Activated T-helper 9 cell treated with anti-CD3 and anti-CD28 coated beads, Interleukin-2, amount 50 U/mL, for 16 hours (primary cell): ENCODE data around the gene NT5DC1.
A peak's percentile ranks its signal among the peaks of the same experiment; 100 is the strongest.
"Not testable (repeated sequence)": the region's sequence is repeated elsewhere in the genome, so short reads cannot be mapped to it uniquely, and the experiment has no call there.

Experiments used
- DNase-seq: peaks from one replicate; pipeline ENCODE4 v3.0.0-alpha.2; 2020; ENCODE audit warnings: low read depth

The NT5DC1 gene

DNA sequence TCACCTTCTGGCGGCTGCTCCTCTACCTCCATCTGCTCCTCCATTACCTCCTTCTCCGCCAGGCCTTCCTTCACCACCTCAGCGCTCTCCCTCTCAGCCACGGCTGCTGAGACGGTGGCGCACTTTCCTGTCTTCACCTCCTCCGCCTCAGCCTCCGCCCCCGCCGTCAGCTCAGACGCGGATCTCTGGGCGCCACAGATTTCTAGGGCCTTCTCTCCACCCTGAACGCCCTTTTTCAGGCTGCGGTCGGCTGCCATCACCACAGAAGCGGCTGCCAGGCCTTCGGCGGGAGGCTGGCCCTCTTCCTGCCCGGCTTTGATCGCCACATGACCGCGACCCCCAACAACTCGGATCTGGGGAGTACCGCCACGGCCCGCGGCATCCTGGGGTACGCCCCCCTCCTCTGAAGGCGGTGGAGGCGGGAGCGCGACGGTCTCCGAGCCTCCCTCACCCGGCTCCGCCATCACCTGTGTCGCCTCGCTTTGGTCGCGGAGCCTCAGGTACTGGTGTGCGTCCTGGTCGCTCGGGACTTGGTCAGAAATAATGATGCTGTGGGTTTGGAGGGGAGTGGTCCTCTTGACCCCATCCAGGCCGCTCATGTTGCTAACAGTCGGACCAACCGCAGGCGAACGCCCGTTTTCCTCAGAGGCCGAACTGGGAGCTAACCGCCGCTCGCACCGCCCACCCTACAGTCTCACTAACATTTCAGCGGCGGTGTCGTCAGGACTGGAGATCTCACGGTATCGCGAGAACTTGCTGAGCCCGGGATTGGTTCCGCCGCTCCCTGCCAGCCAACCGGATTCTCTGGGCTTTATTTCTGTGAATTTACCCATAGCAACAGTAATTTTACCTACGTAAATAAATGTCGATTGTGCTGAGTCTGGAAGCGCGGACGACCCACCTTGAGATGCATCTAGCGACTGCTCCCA is 178.8 kb downstream of the NT5DC1 start, which contains the start of gene TSPYL1:
Gene TSPYL1, minus strand, starts transcription at position 699 of the 929 bp plus-strand sequence. Its CDS starts 100 bp downstream, at position 599.
- peak; percentile 89 for DNase-seq

DNA sequence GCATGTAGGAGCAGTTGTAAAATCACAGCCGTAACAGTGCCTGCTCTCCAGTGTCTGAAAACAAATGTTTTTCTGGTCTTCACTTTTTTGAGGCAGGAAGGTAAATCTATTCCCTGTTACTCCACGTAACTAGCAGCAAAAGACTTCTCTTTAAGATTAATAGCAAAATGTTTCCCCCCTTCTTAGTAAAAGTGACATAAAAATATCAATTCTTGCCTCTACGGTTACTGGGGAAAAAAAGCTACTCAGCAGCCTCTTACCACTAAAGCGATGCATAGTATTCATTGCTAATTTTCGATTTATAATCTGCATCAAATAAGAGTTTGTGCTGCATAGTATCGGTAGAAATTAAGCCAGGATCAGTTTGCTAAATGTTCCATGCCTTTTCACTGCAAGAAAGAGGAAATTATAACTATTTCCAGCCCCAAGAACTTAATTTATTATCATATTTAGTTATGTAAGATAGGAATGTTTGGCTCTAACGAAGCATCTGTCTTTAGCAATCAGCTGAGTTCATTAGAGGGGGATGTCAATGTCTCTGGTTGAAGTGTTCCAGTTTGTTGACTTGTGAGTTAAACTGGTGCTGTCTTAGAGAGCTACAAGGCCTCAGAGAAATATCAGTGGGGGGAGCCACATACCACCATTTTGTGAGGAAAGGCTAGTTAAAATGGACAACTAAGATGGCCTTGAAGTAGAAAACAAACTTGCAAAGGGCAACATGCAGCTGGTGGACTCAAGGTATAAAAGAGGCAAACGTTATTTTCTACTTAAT is 179.7 kb downstream of the NT5DC1 start:
- DNase-seq = no peak

DNA sequence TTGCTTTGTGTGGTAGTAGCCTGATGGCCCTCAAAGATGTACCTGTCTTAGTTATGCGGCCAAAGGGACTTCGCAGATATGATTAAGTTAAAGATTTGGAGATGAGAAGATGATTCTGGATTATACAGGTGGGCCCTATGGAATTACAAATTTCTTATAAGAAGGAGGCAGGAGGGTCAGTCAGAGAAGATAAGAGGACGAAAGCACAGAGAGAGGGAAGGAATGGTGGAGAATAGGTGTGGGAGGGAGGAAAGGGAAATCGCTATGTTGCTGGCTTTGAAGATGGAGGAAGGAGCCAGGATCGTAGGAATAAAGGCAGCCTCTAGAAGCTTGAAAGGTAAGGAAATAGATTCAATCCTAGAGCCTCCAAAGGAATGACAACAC is 180.3 kb downstream of the NT5DC1 start:
- DNase-seq = no peak

DNA sequence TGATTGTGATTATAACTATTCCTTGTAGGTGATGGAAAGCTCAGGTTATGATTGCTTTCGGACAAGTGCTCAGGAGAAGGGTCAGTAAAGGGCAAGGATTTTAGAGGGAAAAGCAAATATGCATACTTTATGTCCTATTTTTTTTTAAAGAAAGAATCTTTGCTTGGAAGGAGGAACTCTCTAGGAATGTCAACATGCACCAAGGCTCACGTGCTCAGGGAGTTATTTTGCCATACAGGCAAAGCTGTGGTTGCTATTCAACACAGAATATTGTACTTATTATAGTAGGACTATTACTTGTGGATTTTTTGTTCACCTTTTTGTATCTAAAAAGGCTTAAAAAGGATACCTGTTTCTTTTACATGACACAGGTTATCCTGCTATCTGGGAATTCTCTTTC is 182.0 kb downstream of the NT5DC1 start:
- DNase-seq = no peak

DNA sequence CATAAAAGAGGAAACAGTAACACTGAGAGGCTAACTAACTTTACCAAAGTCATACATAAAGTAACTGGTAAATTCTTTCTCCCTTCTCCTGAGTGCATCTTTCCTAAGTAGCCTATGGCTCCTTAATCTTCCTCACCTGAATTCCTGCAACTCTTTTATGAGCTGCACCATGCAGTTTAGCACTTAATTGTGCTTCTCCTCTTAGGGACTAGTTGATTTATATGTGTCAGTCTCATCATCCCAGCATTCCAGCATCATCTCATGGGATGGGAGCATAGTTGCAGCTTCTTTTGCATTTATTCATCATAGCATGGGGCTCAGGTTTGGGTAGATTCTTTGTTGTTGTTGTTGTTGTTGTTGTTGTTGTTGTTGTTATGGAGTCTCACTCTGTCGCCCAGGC is 182.5 kb downstream of the NT5DC1 start:
- DNase-seq = no peak

DNA sequence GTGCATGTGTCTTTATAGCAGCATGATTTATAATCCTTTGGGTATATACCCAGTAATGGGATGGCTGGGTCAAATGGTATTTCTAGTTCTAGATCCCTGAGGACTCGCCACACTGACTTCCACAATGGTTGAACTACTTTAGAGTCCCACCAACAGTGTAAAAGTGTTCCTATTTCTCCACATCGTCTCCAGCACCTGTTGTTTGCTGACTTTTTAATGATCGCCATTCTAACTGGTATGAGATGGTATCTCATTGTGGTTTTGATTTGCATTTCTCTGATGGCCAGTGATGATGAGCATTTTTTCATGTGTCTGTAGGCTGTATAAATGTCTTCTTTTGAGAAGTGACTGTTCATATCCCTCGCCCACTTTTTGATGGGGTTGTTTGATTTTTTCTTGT is 184.3 kb downstream of the NT5DC1 start:
- DNase-seq = not testable (repeated sequence)

DNA sequence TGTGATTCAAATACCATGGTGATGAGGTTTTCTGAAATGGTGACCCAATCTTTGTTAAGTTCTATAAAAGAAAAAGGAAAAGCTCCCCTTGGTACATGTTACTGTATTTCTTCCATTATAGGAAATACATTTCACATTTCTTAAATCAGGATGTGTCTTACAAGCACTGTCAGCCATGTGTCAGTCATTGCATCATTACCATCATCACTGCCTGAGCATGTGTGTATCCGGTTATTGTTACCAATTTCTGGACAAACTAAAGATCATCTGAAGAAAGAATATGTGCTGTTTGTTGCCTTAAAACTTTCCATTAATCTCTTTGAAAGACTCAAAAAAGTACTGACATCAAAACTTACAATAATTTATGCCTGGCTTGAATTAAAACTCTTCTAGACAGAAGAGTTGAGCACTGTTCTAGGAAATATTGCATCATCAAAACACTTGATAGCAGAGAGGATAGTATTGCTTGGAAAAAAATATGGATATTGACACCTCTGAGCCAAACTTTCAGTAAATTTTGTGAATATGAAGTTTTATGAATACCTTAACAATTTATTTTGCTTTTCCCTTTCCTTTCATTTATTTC is 186.2 kb downstream of the NT5DC1 start:
- DNase-seq = no peak

DNA sequence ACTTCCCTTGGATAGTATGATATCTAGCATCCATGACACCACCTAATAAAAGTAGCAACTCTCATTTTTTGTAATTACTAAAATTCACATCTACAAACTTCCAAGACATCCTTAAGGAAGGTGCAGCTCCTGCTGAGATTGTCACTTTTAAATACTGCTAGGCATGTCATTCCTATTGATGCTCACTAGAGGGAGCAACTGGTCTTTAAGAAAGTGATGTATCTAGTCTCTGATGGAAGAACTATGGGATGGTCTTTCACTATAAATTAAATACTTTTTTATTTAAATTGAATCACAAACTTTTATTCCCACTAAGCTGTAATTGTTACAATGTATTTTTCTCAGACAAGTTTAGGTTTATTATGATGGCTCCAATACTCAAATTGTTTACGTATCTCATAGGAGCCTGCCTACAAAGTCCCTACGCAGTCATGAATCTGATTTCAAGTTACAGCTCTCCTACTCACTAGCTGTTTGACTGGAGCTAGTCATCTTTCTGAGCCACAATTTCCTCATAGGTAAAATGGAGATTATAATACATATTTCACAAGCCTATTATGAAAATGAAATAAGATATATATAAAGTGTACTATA is 187.1 kb downstream of the NT5DC1 start:
- no peak for DNase-seq

DNA sequence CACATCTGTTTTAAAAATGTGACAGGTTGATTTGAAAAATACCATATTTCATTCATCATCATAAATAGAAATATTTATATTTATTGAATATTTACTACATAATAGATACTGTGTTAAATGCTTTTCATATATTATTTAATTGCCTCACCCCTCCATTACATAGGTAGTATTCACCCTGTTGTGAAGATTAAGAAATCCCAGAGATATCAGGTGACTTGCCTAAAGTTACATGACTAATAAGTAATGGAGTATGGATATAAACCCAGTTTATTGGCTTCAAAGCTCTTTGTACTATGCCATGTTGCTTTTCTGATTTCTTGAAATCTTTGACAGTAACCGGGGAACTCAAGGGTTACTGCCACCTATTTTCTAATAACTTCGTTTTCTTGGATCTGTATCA is 189.2 kb downstream of the NT5DC1 start:
- DNase-seq = no peak

DNA sequence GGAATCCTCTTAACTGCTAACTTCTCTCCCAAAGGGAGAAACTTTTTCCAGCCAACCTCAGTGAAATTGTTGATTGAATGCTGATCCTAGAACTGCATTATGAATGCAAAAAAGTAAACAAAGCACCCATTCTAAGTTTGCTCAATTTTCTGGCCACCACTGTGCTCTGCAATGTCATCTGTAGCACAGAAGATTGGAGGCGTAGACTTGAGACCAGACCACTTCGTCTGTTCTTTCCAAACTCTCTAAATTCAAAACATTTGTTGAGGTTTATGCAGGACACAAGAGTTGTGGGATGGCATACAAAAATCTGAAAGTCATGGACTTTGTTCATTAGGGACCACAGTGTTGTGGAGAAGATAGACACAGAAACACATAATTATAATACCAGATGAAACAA is 190.1 kb downstream of the NT5DC1 start:
- DNase-seq = no peak

DNA sequence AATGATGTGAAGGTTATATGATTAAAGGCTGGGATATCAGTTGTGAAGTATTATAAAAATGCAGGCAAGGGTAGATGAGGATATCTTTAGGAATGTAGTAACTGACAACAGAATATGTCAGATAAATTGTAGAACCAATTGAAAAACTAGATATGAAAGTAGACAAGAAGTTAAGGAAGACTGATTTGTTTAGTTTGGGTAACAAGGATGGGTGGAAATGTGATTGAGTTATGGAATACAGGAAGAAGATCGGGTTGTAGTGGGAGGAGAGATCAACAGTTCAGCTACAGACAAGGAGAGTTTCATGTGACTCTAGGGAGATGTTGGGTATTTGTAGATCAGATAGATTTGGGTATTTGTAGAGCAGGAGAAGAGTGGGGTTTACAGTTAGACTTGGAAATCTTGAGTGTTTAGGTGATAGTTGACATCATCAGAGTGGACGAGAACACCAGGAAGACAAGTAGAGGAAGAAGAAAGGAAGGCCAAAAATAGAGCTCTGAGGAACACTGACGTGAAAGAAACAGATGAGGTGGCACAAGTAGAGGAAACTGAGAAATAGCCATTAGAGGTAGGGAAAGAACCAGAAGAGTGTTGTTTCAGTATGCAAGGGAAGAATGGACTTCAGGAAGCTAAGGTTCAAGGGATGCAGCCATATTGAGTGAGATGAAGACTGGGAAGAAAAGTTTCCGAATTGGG is 191.2 kb downstream of the NT5DC1 start:
- DNase-seq = no peak

DNA sequence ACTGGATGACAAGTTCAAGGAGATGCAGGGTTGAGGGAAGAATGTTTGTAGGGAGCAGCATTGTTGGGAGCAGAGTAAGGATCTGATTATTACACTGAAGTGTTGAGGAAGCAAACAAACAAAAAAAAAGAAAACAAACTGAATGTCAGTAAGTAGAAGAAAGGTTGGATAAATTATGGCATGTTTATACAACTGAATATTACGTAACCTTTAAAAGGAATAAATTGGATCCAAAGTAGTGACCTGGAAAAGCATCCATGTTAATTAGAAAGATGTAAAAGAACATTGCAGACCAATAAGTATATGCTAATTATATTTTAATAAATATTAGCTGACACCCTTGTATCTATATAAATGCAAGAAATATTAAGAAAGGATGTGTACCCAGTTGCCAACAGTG is 191.9 kb downstream of the NT5DC1 start:
- DNase-seq = no peak

DNA sequence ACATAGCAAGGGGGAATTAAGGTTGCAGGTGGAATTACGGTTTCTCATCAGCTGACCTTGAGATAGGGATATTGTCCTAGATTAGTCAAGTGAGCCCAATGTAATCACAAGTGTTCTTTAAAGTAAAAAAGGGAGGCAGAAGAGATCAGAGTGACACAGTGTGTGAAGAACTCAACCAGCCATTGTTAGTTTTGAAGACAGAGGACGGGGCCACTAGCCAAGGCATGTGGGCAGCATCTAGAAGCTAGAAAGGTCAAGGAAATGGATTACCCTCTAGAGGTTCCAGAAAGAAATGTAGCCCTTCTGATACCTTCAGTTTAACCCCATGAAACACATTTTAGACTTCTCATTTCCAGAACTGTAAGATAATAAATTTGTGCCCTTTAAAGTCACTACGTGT is 197.6 kb downstream of the NT5DC1 start:
- no peak for DNase-seq

DNA sequence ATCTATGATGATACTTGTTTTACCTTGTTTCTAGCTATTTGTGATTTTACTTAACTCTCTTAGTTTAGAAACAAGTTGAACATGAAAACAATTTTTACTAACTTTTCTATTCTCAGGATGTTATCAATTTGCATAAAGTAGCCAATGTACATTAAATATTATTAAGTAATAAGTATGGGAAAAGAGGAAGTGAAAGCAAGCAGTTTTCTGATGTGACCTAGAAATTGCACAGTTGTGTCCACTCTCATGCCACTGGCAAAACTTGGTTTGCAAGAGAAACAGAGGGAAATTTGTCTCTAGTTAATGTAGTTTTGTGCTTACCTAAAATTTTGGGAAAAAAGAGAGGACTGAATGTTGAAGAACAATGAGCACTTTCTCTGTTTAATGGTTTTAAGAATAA is 198.3 kb downstream of the NT5DC1 start:
- DNase-seq = no peak
